ENCODE data around the gene ADSL.

Gene ADSL

GRCh38 chr22:40330615-40331014 is 15.7 kb upstream of the ADSL start:
- Histone ChIP-seq H3K4me1 (ENCODE audit: insufficient read depth, poor library complexity, severe bottlenecking) (no peaks in the 10 kb centered on the region), H3K27ac (ENCODE audit: poor library complexity, severe bottlenecking) (no peak overlapping the region), H3K27me3 (ENCODE audit: insufficient read depth, poor library complexity, severe bottlenecking) (no peaks in the 10 kb centered on the region), H3K9me3 (ENCODE audit: severe bottlenecking) (no peaks in the 10 kb centered on the region), H3K36me3 (ENCODE audit: low read depth) (no peaks in the 10 kb centered on the region), H3K4me3 (ENCODE audit: severe bottlenecking) (no peak overlapping the region)
- no peak for TF ChIP-seq CTCF (IDR thresholded peaks at IDR 0.05; ENCODE audit: poor library complexity, severe bottlenecking)
- DNase-seq (ENCODE audit: low spot score) (no peak), ATAC-seq (ENCODE audit: low read depth) (no peak)

GRCh38 chr22:40331706-40332105 is 14.6 kb upstream of the ADSL start:
- no peak overlapping the region for H3K27ac ChIP-seq (ENCODE audit: poor library complexity, severe bottlenecking)
- no peaks in the 10 kb centered on the region for H3K36me3 ChIP-seq (ENCODE audit: low read depth)
- no peaks in the 10 kb centered on the region for H3K4me1 ChIP-seq (ENCODE audit: insufficient read depth, poor library complexity, severe bottlenecking)
- no peak overlapping the region for H3K4me3 ChIP-seq (ENCODE audit: severe bottlenecking)
- no peaks in the 10 kb centered on the region for H3K9me3 ChIP-seq (ENCODE audit: severe bottlenecking)
- no peak for DNase-seq (ENCODE audit: low spot score)
- no peaks in the 10 kb centered on the region for H3K27me3 ChIP-seq (ENCODE audit: insufficient read depth, poor library complexity, severe bottlenecking)
- no peak for TF ChIP-seq CTCF (IDR thresholded peaks at IDR 0.05; ENCODE audit: poor library complexity, severe bottlenecking)
- no peak for ATAC-seq (ENCODE audit: low read depth)

- ATAC-seq (ENCODE audit: low read depth): no peak
Observed at GRCh38 chr22:40332319-40332781, 13.9 kb upstream of the ADSL start.

GRCh38 chr22:40334060-40334459 is 12.2 kb upstream of the ADSL start:
- no peaks in the 10 kb centered on the region for H3K9me3 ChIP-seq (ENCODE audit: severe bottlenecking)
- H3K27ac ChIP-seq (ENCODE audit: poor library complexity, severe bottlenecking): no peak overlapping the region
- H3K4me1 ChIP-seq (ENCODE audit: insufficient read depth, poor library complexity, severe bottlenecking): no peaks in the 10 kb centered on the region
- no peaks in the 10 kb centered on the region for H3K27me3 ChIP-seq (ENCODE audit: insufficient read depth, poor library complexity, severe bottlenecking)
- ATAC-seq (ENCODE audit: low read depth): no peak
- H3K36me3 ChIP-seq (ENCODE audit: low read depth): no peaks in the 10 kb centered on the region
- no peak for TF ChIP-seq CTCF (IDR thresholded peaks at IDR 0.05; ENCODE audit: poor library complexity, severe bottlenecking)
- no peak for DNase-seq (ENCODE audit: low spot score)
- no peak overlapping the region for H3K4me3 ChIP-seq (ENCODE audit: severe bottlenecking)

More at GRCh38 chr22:40332319-40332781, 13.9 kb upstream of the ADSL start:
- Histone ChIP-seq H3K36me3 (ENCODE audit: low read depth) (no peaks in the 10 kb centered on the region), H3K4me1 (ENCODE audit: insufficient read depth, poor library complexity, severe bottlenecking) (no peaks in the 10 kb centered on the region), H3K27ac (ENCODE audit: poor library complexity, severe bottlenecking) (no peak overlapping the region), H3K4me3 (ENCODE audit: severe bottlenecking) (no peak overlapping the region), H3K27me3 (ENCODE audit: insufficient read depth, poor library complexity, severe bottlenecking) (no peaks in the 10 kb centered on the region), H3K9me3 (ENCODE audit: severe bottlenecking) (no peaks in the 10 kb centered on the region)
- TF ChIP-seq CTCF (IDR thresholded peaks at IDR 0.05; ENCODE audit: poor library complexity, severe bottlenecking): no peak
- no peak for DNase-seq (ENCODE audit: low spot score)

- ATAC-seq (ENCODE audit: low read depth) (no peak), DNase-seq (ENCODE audit: low spot score) (no peak)
- Histone ChIP-seq H3K4me1 (ENCODE audit: insufficient read depth, poor library complexity, severe bottlenecking) (no peaks in the 10 kb centered on the region), H3K4me3 (ENCODE audit: severe bottlenecking) (no peak overlapping the region), H3K36me3 (ENCODE audit: low read depth) (no peaks in the 10 kb centered on the region), H3K9me3 (ENCODE audit: severe bottlenecking) (no peaks in the 10 kb centered on the region), H3K27me3 (ENCODE audit: insufficient read depth, poor library complexity, severe bottlenecking) (no peaks in the 10 kb centered on the region), H3K27ac (ENCODE audit: poor library complexity, severe bottlenecking) (no peak overlapping the region)
- TF ChIP-seq CTCF (IDR thresholded peaks at IDR 0.05; ENCODE audit: poor library complexity, severe bottlenecking): no peak
Observed at GRCh38 chr22:40334899-40335298, 11.4 kb upstream of the ADSL start.
